ENCODE data around the gene CCN2. TPM values are rescaled to one million over a fixed set of nuclear protein-coding genes. Genes with fewer than 3 reads are reported as not detected.

The CCN2 gene
- total RNA-seq, 1 experiment from 2014 or later = 44.1 TPM

- peak overlapping the region; percentile 66; the same call in 1 of the 2 replicates for H3K14ac ChIP-seq (ENCODE audit: insufficient read depth, low read length)
- H3K23me2 ChIP-seq (ENCODE audit: insufficient read length, low read depth, low read length, poor library complexity, severe bottlenecking) = peaks cover 7% of the 10 kb centered on the region
- no peak overlapping the region for H3K56ac ChIP-seq (ENCODE audit: insufficient read length, low read depth, low read length)
- H3K79me1 ChIP-seq (ENCODE audit: insufficient read depth, low read depth, low read length, poor library complexity, severe bottlenecking) = no peaks in the 10 kb centered on the region
- peak overlapping the region; percentile 79 for H2BK12ac ChIP-seq (ENCODE audit: insufficient read length, low read depth, low read length)
- H4K91ac ChIP-seq (ENCODE audit: insufficient read length, low read depth, low read length) = no peak overlapping the region
- H2BK15ac ChIP-seq (ENCODE audit: low read depth, low read length) = no peak overlapping the region
- H3K4ac ChIP-seq (ENCODE audit: low read depth, low read length) = 0 out of 2 replicates have a peak overlapping the region, but pooled peaks have one; percentile 12
- peak overlapping the region; percentile 2 for H2AK5ac ChIP-seq (ENCODE audit: insufficient read length, low read length)
- no peak overlapping the region for H2BK5ac ChIP-seq (ENCODE audit: insufficient read length, low read length)
- H3K9me3 ChIP-seq (ENCODE audit: control insufficient read depth, low read depth, low read length) = no peaks in the 10 kb centered on the region
- H3K23ac ChIP-seq (ENCODE audit: insufficient read length, low read depth, low read length) = no peak overlapping the region
- Mint-ChIP-seq H3K4me1 (peaks cover 67 to 70% of the 10 kb centered on the region in 2 experiments), H3K4me3 (peak overlapping the region; percentile 49 to 81), H3K27ac (peak overlapping the region; percentile 97 to 99 (median 98)), H3K27me3 (ENCODE audit: low read depth) (no peaks in the 10 kb centered on the region; the same call in 1 of the 2 replicates), H3K36me3 (ENCODE audit: insufficient read depth in 1 of 3, low read depth in 3 of 3) (peaks cover 22 to 26% (median 22%) of the 10 kb centered on the region in 3 experiments), H3K9me3 (peaks cover 2 to 4% of the 10 kb centered on the region in 2 experiments; a peak in 3 of 5 replicates)
- peak overlapping the region; percentile 91 for H2BK120ac ChIP-seq (ENCODE audit: low read depth, low read length, poor library complexity, severe bottlenecking)
- no peak overlapping the region for H3K9ac ChIP-seq (ENCODE audit: extremely low read depth, insufficient read length, low read length)
- H4K20me1 ChIP-seq (ENCODE audit: control insufficient read depth, insufficient read depth, insufficient read length) = peaks cover 4% of the 10 kb centered on the region
- no peak overlapping the region for H3T11ph ChIP-seq (ENCODE audit: low read length)
- no peak overlapping the region for H4K5ac ChIP-seq (ENCODE audit: insufficient read length, low read depth, low read length)
- no peak for TF ChIP-seq CTCF (conservative IDR thresholded peaks at IDR 0.05)
- WGBS (ENCODE audit: extremely low coverage, insufficient read length, low lambda C conversion rate) = no CpG with 5 or more reads among the region's 4 CpGs
- H2AFZ ChIP-seq (ENCODE audit: low read length) = no peak overlapping the region
- H3K4me1 ChIP-seq (ENCODE audit: insufficient read depth, low read length) = peaks cover 21% of the 10 kb centered on the region
- peak overlapping the region; percentile 79 for H3K18ac ChIP-seq (ENCODE audit: insufficient read length, low read depth, low read length)
- H4K8ac ChIP-seq (replicated peaks; ENCODE audit: insufficient read length, low read depth, low read length) = no peak overlapping the region
- peak; percentile 49 for DNase-seq
- peak overlapping the region; percentile 6 for H2BK20ac ChIP-seq (ENCODE audit: low read depth, low read length, poor library complexity, severe bottlenecking)
- H3K27me3 ChIP-seq (ENCODE audit: insufficient read depth, low read length) = no peaks in the 10 kb centered on the region
- peak overlapping the region; percentile 25 for H3K4me2 ChIP-seq (ENCODE audit: insufficient read depth, insufficient read length, low read length)
- H3K79me2 ChIP-seq (ENCODE audit: insufficient read depth, low read length) = no peaks in the 10 kb centered on the region
- H3K27ac ChIP-seq (ENCODE audit: insufficient read length, low read depth, low read length) = peak overlapping the region; percentile 63
Observed at GRCh38 chr6:131952886-131953509, 1.8 kb upstream of the CCN2 start.

Measured in H9 (cell line).